Kasumi-1 (cell line): ENCODE results near the gene TTC27.
"Not testable (repeated sequence)": the region's sequence is repeated elsewhere in the genome, so short reads cannot be mapped to it uniquely, and the experiment has no call there.

Experiments
- DNase-seq, 2 experiments: peaks; one replicate each; lab custom pipeline; 2025; lab: John Stamatoyannopoulos, UW

The TTC27 gene

GRCh38 chr2:32807662-32808061 lies 179.8 kb downstream of the TTC27 start:
- no peak for DNase-seq

- no peak for DNase-seq
Observed at GRCh38 chr2:32810909-32811495, 183.2 kb downstream of the TTC27 start.

GRCh38 chr2:32811696-32812095 lies 183.8 kb downstream of the TTC27 start:
- DNase-seq: no peak

GRCh38 chr2:32812316-32812715 lies 184.5 kb downstream of the TTC27 start:
- DNase-seq: no peak

- DNase-seq: no peak
Observed at GRCh38 chr2:32820088-32820487, 192.2 kb downstream of the TTC27 start.

- DNase-seq: no peak
Observed at GRCh38 chr2:32820701-32821100, 192.9 kb downstream of the TTC27 start.

GRCh38 chr2:32824070-32824809 lies 196.4 kb downstream of the TTC27 start:
- DNase-seq: no peak

- no peak for DNase-seq
Observed at GRCh38 chr2:32825291-32825712, 197.5 kb downstream of the TTC27 start.

GRCh38 chr2:32830196-32830595 lies 202.3 kb downstream of the TTC27 start:
- no peak for DNase-seq

GRCh38 chr2:32832821-32833220 lies 205.0 kb downstream of the TTC27 start:
- no peak for DNase-seq

GRCh38 chr2:32833709-32834108 lies 205.9 kb downstream of the TTC27 start:
- no peak for DNase-seq

GRCh38 chr2:32835148-32835547 lies 207.3 kb downstream of the TTC27 start:
- no peak for DNase-seq

- no peak for DNase-seq
Observed at GRCh38 chr2:32836933-32837332, 209.1 kb downstream of the TTC27 start.

- no peak for DNase-seq
Observed at GRCh38 chr2:32838418-32838817, 210.6 kb downstream of the TTC27 start.

GRCh38 chr2:32838949-32839348 lies 211.1 kb downstream of the TTC27 start:
- no peak for DNase-seq

- no peak for DNase-seq
Observed at GRCh38 chr2:32841931-32842898, 214.4 kb downstream of the TTC27 start.

GRCh38 chr2:32843699-32844098 lies 215.8 kb downstream of the TTC27 start:
- DNase-seq: no peak

GRCh38 chr2:32844253-32844652 lies 216.4 kb downstream of the TTC27 start:
- DNase-seq: no peak

- not testable (repeated sequence) for DNase-seq
Observed at GRCh38 chr2:32846274-32846673, 218.4 kb downstream of the TTC27 start.

- no peak for DNase-seq
Observed at GRCh38 chr2:32847734-32848133, 219.9 kb downstream of the TTC27 start.

- no peak for DNase-seq
Observed at GRCh38 chr2:32849456-32850194, 221.8 kb downstream of the TTC27 start.
